HepG2 (cell line): ENCODE results near the gene TWNK. TPM values are rescaled to one million over a fixed set of nuclear protein-coding genes. Genes with fewer than 3 reads are reported as not detected.

Experiments used
- BCL3 ChIP-seq: sonication (generic); formaldehyde crosslinking; IDR thresholded peaks from 2 replicates; pipeline ENCODE4 v1.5.1; 2020; ENCODE audit warnings: mild to moderate bottlenecking, missing genetic modification reagents, moderate library complexity
- ETS1 ChIP-seq: sonication (generic); formaldehyde crosslinking; IDR thresholded peaks from 2 replicates; pipeline ENCODE4 v1.4.0; 2020; ENCODE audit warnings: missing genetic modification reagents
- GABPB1 ChIP-seq: IDR thresholded peaks from 2 replicates; pipeline ENCODE4 v1.6.1; 2016; ENCODE audit warnings: mild to moderate bottlenecking, missing genetic modification reagents, moderate library complexity, missing compliant biosample characterization
- ISL2 ChIP-seq: sonication (generic); formaldehyde crosslinking; IDR thresholded peaks from 2 replicates; pipeline ENCODE4 v1.5.0; 2020; ENCODE audit warnings: missing genetic modification reagents
- KLF9 ChIP-seq: IDR thresholded peaks from 2 replicates; pipeline ENCODE4 v1.6.1; 2016; ENCODE audit warnings: low read depth
- MTF2 ChIP-seq: sonication (generic); formaldehyde crosslinking; IDR thresholded peaks from 2 replicates; pipeline ENCODE4 v1.5.0; 2020; ENCODE audit warnings: missing genetic modification reagents, borderline replicate concordance
- NCOA1 ChIP-seq: sonication (generic); formaldehyde crosslinking; IDR thresholded peaks from 2 replicates; pipeline ENCODE4 v1.9.0; 2021; ENCODE audit warnings: missing genetic modification reagents
- PATZ1 ChIP-seq: sonication (generic); formaldehyde crosslinking; IDR thresholded peaks from 2 replicates; pipeline ENCODE4 v1.4.0; 2020; ENCODE audit warnings: missing genetic modification reagents
- REXO4 ChIP-seq: sonication (generic); formaldehyde crosslinking; IDR thresholded peaks from 2 replicates; pipeline ENCODE4 v1.8.0; 2022; ENCODE audit warnings: missing genetic modification reagents, mild to moderate bottlenecking, borderline replicate concordance
- SALL1 ChIP-seq: sonication (generic); formaldehyde crosslinking; IDR thresholded peaks from 2 replicates; pipeline ENCODE4 v1.8.0; 2022; ENCODE audit warnings: mild to moderate bottlenecking, missing genetic modification reagents
- SIN3A ChIP-seq: IDR thresholded peaks from 2 replicates; pipeline ENCODE4 v1.6.1; 2011; ENCODE audit warnings: low read depth, mild to moderate bottlenecking, control low read depth, low read length, borderline replicate concordance
- SMARCE1 ChIP-seq: fragments of 450-650 bp; IDR thresholded peaks from 2 replicates; pipeline ENCODE4 v1.6.1; 2017; ENCODE audit warnings: borderline replicate concordance
- SSRP1 ChIP-seq: IDR thresholded peaks from 2 replicates; pipeline ENCODE4 v1.6.1; 2016; ENCODE audit warnings: control low read depth
- ZFP37 ChIP-seq: sonication (generic); formaldehyde crosslinking; IDR thresholded peaks from 2 replicates; pipeline ENCODE4 v1.4.0; 2020; ENCODE audit warnings: missing genetic modification reagents, borderline replicate concordance
- ZFY ChIP-seq: sonication (generic); formaldehyde crosslinking; IDR thresholded peaks from 2 replicates; pipeline ENCODE4 v1.4.0; 2020; ENCODE audit warnings: missing genetic modification reagents
- ZFYVE20 ChIP-seq: sonication (generic); formaldehyde crosslinking; IDR thresholded peaks from 2 replicates; pipeline ENCODE4 v1.8.0; 2023; ENCODE audit warnings: low read depth, mild to moderate bottlenecking, moderate library complexity, missing genetic modification reagents, borderline replicate concordance
- ZNF124 ChIP-seq: sonication (generic); formaldehyde crosslinking; IDR thresholded peaks from 2 replicates; pipeline ENCODE4 v1.4.0; 2020; ENCODE audit warnings: missing genetic modification reagents
- ZNF24 ChIP-seq: fragments of 450-650 bp; IDR thresholded peaks from 2 replicates; pipeline ENCODE4 v1.6.1; 2017; ENCODE audit warnings: antibody characterized with exemption, mild to moderate bottlenecking
- ZNF275 ChIP-seq: sonication (generic); formaldehyde crosslinking; IDR thresholded peaks from 2 replicates; pipeline ENCODE4 v1.8.0; 2022; ENCODE audit warnings: missing genetic modification reagents, mild to moderate bottlenecking, inconsistent platforms, borderline replicate concordance
- ZNF30 ChIP-seq: sonication (generic); formaldehyde crosslinking; IDR thresholded peaks from 2 replicates; pipeline ENCODE4 v1.5.0; 2020; ENCODE audit warnings: mild to moderate bottlenecking, missing genetic modification reagents
- ZNF574 ChIP-seq: sonication (generic); formaldehyde crosslinking; IDR thresholded peaks from 2 replicates; pipeline ENCODE4 v1.4.0; 2020; ENCODE audit warnings: missing genetic modification reagents
- ZNF839 ChIP-seq: sonication (generic); formaldehyde crosslinking; IDR thresholded peaks from 2 replicates; pipeline ENCODE4 v1.4.0; 2020; ENCODE audit warnings: missing genetic modification reagents, mild to moderate bottlenecking, borderline replicate concordance
- polyA plus RNA-seq, 8 experiments: library from polyadenylated mRNA; depleted of rRNA in 3 of 8; stranded (reverse) in 7 of 8; unstranded in 1 of 8; fragments of >200 nt; fragmentation: Illumina TruSeq in 4 of 8; extraction: Trizol in 4 of 8; gene quantifications; 2 replicates each; pipeline versions ENCODE4 v1.2.1 to v1.2.3, GENCODE V29; 2011 to 2016; ENCODE audit warnings: low read depth in 4 of 8, missing spikeins in 1 of 8, mixed read lengths in 1 of 8; ENCODE audit not compliant: insufficient read depth in 1 of 8
- total RNA-seq, 5 experiments: library from RNA; depleted of rRNA; stranded (reverse); fragments of >200 nt; fragmentation: Illumina TruSeq; extraction: Trizol; gene quantifications; 2 replicates each; pipeline ENCODE4 v1.2.3, GENCODE V29; 2016; ENCODE audit warnings: low read depth in 1 of 5

The TWNK gene
- total and polyA plus RNA-seq, 2 of the 13 experiments (the other 11 are each of a cell fraction or from before 2014, with no cell fraction given) = 10.7 to 16.5 TPM

GRCh38 chr10:101012525-101013364 lies 25.4 kb downstream of the TWNK start (continued):
- no peak for TF ChIP-seq REXO4 (CRISPR knock-in tag)
- no peak for TF ChIP-seq MTF2 (CRISPR knock-in tag)
- TF ChIP-seq NCOA1 (CRISPR knock-in tag) = no peak
- TF ChIP-seq ZFY (CRISPR knock-in tag) = no peak
- no peak for TF ChIP-seq ZNF24
- peak; percentile 64 for TF ChIP-seq ZNF574 (CRISPR knock-in tag)
- TF ChIP-seq ZNF30 (CRISPR knock-in tag) = no peak
- TF ChIP-seq ETS1 (CRISPR knock-in tag) = no peak
- 0 out of 2 replicates have a peak, but pooled peaks have one; percentile 32 for TF ChIP-seq ZNF124
- no peak for TF ChIP-seq BCL3 (CRISPR knock-in tag)
- TF ChIP-seq ISL2 = no peak
- TF ChIP-seq ZNF839 (CRISPR knock-in tag) = no peak
- no peak for TF ChIP-seq SSRP1
- no peak for TF ChIP-seq SMARCE1
- TF ChIP-seq ZFP37 (CRISPR knock-in tag) = no peak
- TF ChIP-seq SALL1 (CRISPR knock-in tag) = 0 out of 2 replicates have a peak, but pooled peaks have one; percentile 20
- TF ChIP-seq KLF9 (CRISPR knock-in tag) = no peak
- no peak for TF ChIP-seq GABPB1 (CRISPR knock-in tag)
- TF ChIP-seq ZNF275 (CRISPR knock-in tag) = no peak
- TF ChIP-seq SIN3A = 0 out of 2 replicates have a peak, but pooled peaks have one; percentile 55
- peak; percentile 62; the same call in 1 of the 2 replicates for TF ChIP-seq PATZ1
- TF ChIP-seq ZFYVE20 = no peak
